Measurements from ENCODE around the gene PFN1. TPM values are rescaled to one million over a fixed set of nuclear protein-coding genes. Genes with fewer than 3 reads are reported as not detected.

Gene PFN1
- total and polyA plus RNA-seq, 10 of the 15 experiments (the other 5 are each of a cell fraction or from before 2014, with no cell fraction given) = 154 to 3,892 (median 1,918) TPM

- no peak for FAIRE-seq
- Histone ChIP-seq H3K27me3 (replicated peaks in 1 of 2; ENCODE audit: control insufficient read depth in 2 of 2, insufficient read depth in 2 of 2, low read length in 1 of 2) (no peaks in the 10 kb centered on the region), H3K4me3 (no peak overlapping the region), H3K9ac (ENCODE audit: control insufficient read depth, insufficient read depth, low read length) (no peak overlapping the region), H2AFZ (ENCODE audit: control insufficient read depth, low read depth, low read length) (no peak overlapping the region), H3K4me2 (ENCODE audit: control insufficient read depth, insufficient read depth) (no peak overlapping the region), H3K9me3 (replicated peaks; ENCODE audit: control insufficient read depth, insufficient read depth, low read length) (no peaks in the 10 kb centered on the region), H3K27ac (ENCODE audit: control insufficient read depth, insufficient read depth) (no peak overlapping the region), H3K79me2 (ENCODE audit: control insufficient read depth, insufficient read depth, low read length) (peaks cover 9% of the 10 kb centered on the region), H3K36me3 (ENCODE audit: control insufficient read depth in 2 of 2, insufficient read depth in 2 of 2, low read length in 1 of 2) (peaks cover 21 to 22% of the 10 kb centered on the region in 2 experiments; a peak in 3 of 4 replicates), H3K4me1 (ENCODE audit: control insufficient read depth, insufficient read depth, low read length) (peaks cover 10% of the 10 kb centered on the region), H4K20me1 (ENCODE audit: control insufficient read depth, insufficient read depth) (no peaks in the 10 kb centered on the region)
- 90% methylated on average over 10 of the region's 10 CpGs for WGBS (ENCODE audit: insufficient coverage, insufficient replicate concordance, low lambda C conversion rate, missing lambda C conversion rate)
- no peak for ATAC-seq
- ChIA-PET SMC1A (ENCODE audit: uncharacterized antibody, unreplicated experiment) (no interaction called here), CTCF (interaction anchor here (0.7 to 2.8 kb wide), 2 partner anchors 65 to 89 kb away, joined by 6 to 11 read pairs; no protein-coding TSS in a partner anchor), POLR2A (interaction anchor here (0.5 kb wide), 1 partner anchor 78 kb away, joined by 3 read pairs; no protein-coding TSS in a partner anchor), RAD21 (ENCODE audit: unreplicated experiment) (no interaction called here)
- no peak for TF ChIP-seq POLR2AphosphoS5 (IDR thresholded peaks at IDR 0.05; ENCODE audit: low read length)
- TF ChIP-seq CBX5 (IDR thresholded peaks at IDR 0.05; ENCODE audit: low read depth) = no peak
- no peak for TF ChIP-seq BHLHE40 (IDR thresholded peaks at IDR 0.05; ENCODE audit: borderline replicate concordance in 1 of 2, low read depth in 2 of 2, low read length in 1 of 2)
- no peak for TF ChIP-seq MYC (IDR thresholded peaks at IDR 0.05; ENCODE audit: insufficient read depth, insufficient read length, insufficient replicate concordance, low read length, severe bottlenecking)
- TF ChIP-seq YBX1 (IDR thresholded peaks at IDR 0.05) = no peak
- no peak for TF ChIP-seq STAT3 (IDR thresholded peaks at IDR 0.05; ENCODE audit: low read depth, low read length)
- TF ChIP-seq ZZZ3 (IDR thresholded peaks at IDR 0.05; ENCODE audit: control insufficient read depth, insufficient read length, low read depth) = no peak
- no peak for TF ChIP-seq RCOR1 (conservative IDR thresholded peaks at IDR 0.05; ENCODE audit: low read depth, low read length)
- TF ChIP-seq NR2C2 (IDR thresholded peaks at IDR 0.05; ENCODE audit: borderline replicate concordance, control insufficient read depth, insufficient read length, low read depth) = no peak
- no peak for TF ChIP-seq PML (IDR thresholded peaks at IDR 0.05; ENCODE audit: low read length)
- no peak for TF ChIP-seq SIN3A (IDR thresholded peaks at IDR 0.05; ENCODE audit: low read depth, low read length)
- TF ChIP-seq FOXM1 (IDR thresholded peaks at IDR 0.05; ENCODE audit: low read depth, low read length) = no peak
- TF ChIP-seq ZNF592 (IDR thresholded peaks at IDR 0.05) = no peak
- no peak for TF ChIP-seq SREBF2 (IDR thresholded peaks at IDR 0.05; ENCODE audit: low read length)
- TF ChIP-seq SP1 (IDR thresholded peaks at IDR 0.05; ENCODE audit: low read depth, low read length) = no peak
- TF ChIP-seq RBBP5 (conservative IDR thresholded peaks at IDR 0.05) = no peak
- no peak for TF ChIP-seq NR2C1 (IDR thresholded peaks at IDR 0.05)
- no peak for TF ChIP-seq FOXK2 (IDR thresholded peaks at IDR 0.05)
- DNase-seq (ENCODE audit: low read depth, low spot score) = no peak
- intact Hi-C loops (cut with micrococcal nuclease; ENCODE audit: unreplicated experiment) = no loop called here
- no TSS peak for BruUV-seq (replicated peaks)
- in situ Hi-C loops (cut with MboI) = no loop called here
These were observed 25.2 kb upstream of the PFN1 start for GRCh38 chr17:4973256-4974114.

Measured in GM12878 (cell line).